NCI-H2196 treated with DMSO at 0.1 percent for 48 hours (cell line): ENCODE results near the gene UPF2.
"Not testable (repeated sequence)": the region's sequence is repeated elsewhere in the genome, so short reads cannot be mapped to it uniquely, and the experiment has no call there.

Source experiments
- DNase-seq: peaks from one replicate; lab custom pipeline; 2025; ENCODE audit not compliant: unreplicated experiment; lab: John Stamatoyannopoulos, UW

Gene UPF2

DNA sequence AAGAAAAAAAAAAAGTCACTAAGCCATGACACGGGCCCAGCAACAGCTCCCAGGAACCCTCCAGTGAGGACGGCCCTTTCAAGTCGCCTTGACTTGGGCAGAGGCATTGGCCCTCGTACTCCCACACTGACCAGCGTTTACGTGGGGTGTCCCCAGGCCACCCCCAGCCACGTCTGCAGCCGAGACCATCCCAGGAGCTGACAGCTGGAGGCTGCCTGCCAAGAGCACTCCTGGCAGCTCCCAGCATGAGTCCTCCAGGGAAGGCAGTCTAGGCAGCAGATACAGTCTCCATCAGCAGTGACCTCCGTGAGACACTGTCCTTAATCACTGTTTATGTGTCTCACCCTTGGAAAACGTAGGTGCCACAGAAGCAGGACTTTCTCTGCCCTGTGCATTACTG, 133.0 kb downstream of the UPF2 start:
- no peak for DNase-seq

DNA sequence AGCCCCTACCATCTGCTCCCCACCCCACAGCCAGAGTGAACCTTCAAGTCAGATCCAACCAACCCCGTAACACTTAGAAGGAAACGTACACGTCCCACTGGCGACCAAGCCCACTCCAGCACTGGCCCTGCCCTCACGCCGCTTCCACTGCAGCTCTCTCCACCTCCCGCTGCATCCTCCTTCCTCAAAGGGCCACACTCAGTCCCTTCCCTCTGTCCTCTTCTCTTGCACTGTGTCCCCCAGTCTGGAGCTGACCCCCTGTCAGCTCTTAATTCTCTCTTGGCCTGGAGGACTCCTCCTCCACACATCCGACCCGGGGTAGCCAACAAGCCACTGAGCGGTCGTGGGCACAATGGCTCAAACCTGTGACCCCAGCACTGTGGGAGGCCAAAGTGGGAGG, 133.6 kb downstream of the UPF2 start:
- DNase-seq, result no peak

DNA sequence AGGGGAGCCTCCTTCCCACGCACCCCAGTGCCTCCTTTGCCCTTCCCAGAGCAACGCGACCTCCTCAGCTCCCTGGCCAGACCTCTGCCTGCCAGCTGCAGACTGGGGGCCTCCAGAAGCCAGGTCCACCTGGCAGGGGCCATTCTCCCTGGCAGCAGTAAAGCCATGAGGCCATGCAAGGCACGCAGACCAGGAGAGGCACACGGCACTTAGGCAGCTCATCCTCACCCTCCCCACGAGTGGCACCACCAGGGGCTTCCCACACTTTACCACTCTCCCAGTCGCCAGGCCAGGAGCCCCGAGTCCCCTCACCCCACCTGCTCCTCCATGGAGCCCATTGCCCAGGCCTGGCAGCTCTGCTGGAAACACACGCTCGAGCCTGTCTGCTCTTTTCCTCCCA, 134.1 kb downstream of the UPF2 start:
- no peak for DNase-seq

DNA sequence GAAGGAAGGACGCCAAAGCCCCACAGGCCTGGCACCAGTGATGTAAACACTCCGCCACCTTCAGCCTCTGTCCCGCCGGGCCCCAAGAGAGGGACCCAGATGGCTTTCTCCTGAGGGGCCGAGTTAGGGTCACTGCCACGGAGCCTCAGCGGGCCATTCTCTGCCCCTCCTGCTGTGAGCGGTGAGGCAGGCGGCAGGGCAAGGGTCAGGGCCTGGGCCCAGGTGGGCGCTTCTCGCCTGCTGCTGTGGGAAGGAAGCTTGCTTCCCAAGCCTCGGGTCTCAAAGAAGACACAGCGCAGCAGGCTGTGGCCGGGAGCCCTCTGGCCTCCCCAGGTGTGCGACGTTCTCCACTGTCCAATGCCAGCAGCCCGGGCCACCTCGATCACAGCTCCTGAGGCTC, 134.7 kb downstream of the UPF2 start:
- DNase-seq, result no peak

DNA sequence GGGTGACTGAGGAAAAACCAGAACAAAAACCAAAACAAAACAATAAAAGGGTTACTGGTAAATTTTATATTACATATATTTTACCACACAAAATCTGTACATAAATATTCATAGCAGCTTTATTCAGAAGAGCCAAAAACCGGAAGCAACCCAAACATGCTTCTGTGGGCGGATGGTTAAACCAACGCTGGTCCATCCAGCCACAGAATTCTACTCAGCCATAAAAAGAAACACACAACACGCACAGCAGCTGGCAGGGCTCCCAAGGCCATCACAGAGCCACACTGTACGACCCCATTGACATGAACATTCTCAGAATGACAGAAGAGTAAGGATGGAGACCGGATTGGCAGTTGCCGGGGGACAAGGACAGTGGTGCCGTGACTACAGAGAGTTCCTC, 135.9 kb downstream of the UPF2 start:
- no peak for DNase-seq

DNA sequence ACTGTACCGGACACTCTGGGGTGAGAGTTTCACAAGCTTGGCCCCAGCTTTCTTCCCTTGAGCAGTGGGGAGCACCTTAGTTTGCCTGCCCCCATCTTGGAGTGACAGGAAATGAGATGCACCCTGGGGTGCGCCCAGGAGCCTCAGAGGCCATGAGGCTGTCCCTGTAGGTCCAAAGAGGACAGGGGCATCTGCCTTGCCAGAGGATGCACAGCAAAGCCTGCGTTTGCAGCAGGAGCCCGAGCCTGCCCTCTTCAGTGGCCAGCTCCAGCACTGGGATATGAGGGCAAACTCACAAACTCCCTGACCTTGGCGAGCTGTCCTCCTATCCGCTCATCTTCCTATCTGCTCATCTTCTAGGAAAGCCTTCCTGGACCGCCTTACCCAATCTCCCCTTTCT, 140.0 kb downstream of the UPF2 start:
- DNase-seq, result no peak

DNA sequence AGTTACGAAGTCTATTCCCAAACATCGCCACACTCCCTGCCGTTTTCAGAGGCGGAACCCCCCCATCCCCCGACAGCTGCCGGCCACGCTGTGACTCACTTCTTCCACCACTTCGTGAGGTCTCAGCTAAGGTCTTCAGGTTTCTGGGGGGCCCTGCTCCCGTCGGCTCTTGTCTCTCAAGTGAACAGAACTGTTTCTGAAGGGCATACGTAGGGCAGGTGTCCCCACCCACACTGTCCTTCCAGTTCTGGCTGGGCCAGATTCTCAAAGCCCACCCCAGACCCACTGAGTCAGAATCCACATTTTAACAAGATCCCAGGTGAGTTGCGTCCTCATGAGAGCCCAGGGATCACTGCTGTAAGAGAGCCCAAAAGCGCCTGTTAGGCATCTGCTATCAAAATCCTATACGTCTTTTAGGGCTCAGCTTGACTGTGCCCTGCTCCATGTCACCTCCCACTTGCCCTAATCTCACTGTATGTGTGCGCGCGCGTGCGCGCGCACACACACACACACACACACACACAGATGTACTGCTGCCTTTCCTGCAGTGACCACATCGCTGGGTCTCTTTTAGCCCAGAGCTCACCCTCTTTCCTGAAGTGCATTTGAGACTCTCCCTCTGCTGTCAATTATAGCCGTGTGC, 140.7 kb downstream of the UPF2 start:
- DNase-seq, result no peak

DNA sequence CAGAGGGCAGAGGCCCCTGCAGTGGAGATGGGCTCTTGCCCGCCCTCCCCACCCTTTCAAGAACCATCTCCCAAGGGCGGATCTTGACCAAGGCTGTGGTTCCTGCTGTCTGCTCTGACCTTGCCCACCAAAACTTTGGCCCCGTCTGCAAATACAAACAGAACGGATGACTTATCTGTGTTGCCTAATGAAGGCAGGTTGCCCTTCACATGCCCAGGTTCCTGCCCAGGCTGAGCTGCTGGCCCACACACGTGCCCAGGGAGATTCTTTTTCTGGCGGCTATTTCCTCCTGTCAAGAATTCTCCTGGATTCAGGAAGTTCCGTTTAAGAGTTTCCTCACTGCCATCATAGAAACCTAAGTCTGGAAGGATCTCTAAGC, 141.2 kb downstream of the UPF2 start:
- no peak for DNase-seq

DNA sequence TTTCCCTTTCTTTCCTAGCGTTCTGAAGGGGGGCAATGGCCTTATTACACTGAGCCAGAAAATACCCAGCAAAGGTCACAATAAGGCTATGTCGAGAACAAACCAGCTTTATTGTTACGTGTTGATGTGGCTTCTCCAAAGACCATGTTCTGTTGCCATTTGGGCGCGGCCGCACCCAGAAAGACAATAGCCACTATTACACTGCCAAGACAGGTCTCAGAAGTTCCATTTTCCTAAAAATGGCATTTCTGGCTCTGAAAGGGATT, 141.6 kb downstream of the UPF2 start:
- DNase-seq, result no peak

DNA sequence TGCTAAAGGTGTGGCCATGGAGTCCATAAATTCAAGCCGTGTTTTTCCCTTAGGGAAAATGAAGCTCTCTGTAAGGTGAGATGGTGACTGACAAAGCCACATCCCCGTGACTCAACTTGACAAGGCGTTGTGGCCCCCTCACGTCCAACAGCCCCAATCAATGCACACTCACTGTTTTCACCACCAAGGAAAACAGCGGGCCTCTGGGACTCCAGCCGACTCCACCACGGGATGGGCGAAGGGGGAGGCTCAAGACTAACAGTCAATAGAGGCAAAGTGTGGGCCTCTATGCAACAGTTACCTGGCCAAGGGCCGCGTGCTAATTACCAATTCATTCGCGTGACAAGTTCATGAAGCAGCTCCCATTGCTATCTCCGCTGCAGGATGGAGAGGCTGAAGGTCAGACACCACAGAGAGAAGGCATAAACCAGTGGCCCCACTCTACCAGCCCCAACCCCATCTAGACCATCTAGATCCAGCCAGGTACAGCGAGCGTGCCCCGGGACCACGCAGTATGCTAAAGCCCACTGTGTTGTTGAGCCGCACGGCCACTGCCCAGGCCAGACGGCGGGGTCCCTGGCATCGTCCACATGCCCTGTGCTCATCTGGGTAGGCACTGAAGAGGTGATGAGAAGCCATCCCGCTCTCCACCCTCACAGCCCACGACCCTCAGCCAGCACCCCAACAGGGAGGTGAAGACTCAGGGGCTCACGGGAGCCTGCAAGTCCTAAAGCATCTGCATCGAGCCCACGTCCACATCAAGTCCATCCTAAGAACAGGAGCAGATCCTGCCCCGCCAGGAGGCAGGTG, 143.3 kb downstream of the UPF2 start:
- no peak for DNase-seq

DNA sequence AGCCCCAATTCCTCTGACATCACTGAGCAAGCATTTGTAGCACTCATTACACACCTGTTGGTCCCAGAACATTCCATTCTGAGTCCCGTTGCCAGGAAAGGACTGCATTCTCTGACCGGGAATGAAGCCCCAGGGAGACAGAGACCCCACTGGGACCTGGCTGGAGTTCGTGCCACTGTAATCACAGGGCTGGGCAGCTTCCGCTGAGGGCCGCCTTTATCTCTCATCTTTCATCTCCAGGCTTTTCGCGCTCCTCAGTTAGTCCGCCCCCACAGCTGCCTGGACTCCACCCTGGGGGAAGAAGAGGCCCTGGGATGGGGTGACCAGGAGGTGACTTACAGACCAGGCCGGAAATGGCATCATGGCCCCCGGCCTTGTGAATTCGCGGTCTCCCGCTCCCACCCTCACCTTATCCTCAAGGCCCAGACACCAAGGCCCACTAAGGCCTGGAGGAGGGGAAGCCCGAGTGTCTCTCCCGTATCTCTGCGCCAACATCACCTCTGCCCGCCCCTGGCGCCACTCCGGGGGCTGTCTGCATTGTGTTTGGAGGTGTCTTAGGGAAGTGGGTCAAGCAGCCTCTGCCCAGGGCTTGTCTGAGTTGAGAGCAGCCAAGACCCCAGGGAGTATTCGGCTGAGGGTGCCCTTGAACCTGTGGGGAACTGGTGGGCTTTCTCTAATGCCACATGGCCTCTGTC, 144.1 kb downstream of the UPF2 start:
- no peak for DNase-seq

DNA sequence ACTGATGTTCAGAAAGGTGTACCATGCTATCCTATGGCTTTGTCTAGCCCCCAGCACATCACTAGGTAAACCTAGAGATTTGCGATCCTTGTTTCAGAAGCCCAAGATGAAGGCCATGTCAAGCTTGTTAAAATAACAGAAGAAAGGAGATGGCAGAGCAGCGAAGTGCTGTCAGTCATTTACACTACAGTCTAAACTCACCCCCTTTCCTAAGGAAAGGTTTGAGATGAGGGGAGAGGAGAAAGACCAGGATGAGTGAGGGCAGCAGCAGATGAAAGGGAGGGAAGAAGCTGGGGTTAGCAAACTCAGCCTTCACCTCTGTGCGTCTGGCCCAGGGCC, 144.6 kb downstream of the UPF2 start:
- no peak for DNase-seq

DNA sequence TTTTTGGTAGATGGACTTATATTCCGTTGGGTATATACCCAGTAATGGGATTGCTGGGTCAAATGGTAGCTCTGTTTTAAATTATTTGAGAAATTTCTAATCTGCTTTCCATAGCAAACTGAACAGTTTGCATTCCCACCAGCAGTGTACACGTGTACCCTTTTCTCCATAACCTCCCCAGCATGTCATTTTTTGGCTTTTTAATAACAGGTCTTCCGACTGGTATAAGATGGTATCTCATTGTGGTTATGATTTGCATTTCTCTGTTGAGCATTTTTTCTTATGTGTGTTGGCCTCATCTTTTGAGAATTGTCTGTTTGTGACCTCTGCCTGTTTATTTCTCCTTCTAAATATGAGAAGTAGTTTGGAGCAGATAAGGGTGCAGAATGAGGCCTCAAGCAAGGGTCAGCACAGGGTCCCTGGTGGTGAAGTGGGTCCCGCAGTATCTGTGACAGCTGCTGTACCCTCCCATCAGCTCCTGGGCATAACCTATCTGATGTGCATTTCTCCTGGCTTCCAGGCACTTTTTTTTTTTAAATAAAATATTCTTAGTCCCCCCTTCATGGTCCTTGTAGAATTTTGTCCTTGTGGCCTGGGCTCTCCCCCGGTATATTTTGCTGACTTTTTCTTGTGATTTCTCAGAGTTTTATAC, 145.9 kb downstream of the UPF2 start:
- DNase-seq, result no peak

DNA sequence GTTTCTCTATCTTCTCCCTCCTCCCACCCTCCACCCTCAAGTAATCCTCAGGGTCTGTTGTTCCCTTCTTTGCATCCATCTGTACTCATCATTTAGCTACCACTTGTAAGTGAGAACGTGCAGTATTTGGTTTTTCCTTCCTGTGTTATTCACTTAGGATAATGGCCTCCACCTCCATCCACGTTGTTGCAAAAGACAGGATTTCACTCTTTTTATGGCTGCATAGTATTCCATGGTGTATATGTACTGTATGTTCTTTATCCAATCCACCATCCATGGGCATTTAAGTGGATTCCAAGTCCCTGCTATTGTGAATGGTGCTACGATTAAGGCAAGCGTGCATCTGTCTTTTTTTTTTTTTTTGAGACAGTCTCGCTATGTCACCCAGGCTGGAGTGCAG, 147.0 kb downstream of the UPF2 start:
- no peak for DNase-seq

DNA sequence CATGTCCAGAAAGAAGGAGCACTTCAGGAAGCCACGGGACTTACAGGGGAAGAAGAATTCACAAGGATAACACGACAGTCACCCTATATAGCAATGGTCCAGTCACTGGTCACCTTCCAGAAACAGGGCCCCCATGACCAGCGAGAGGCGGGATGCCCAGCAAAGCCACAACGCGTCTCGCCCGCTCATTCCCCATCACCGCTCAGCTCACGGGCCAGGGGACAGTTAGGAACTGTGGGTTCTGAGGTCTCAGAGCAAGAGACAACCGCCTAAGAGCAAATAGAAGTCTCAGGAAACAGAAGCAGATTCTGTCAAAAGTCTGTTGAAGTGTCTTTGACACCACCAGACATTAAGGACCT, 147.5 kb downstream of the UPF2 start:
- no peak for DNase-seq

DNA sequence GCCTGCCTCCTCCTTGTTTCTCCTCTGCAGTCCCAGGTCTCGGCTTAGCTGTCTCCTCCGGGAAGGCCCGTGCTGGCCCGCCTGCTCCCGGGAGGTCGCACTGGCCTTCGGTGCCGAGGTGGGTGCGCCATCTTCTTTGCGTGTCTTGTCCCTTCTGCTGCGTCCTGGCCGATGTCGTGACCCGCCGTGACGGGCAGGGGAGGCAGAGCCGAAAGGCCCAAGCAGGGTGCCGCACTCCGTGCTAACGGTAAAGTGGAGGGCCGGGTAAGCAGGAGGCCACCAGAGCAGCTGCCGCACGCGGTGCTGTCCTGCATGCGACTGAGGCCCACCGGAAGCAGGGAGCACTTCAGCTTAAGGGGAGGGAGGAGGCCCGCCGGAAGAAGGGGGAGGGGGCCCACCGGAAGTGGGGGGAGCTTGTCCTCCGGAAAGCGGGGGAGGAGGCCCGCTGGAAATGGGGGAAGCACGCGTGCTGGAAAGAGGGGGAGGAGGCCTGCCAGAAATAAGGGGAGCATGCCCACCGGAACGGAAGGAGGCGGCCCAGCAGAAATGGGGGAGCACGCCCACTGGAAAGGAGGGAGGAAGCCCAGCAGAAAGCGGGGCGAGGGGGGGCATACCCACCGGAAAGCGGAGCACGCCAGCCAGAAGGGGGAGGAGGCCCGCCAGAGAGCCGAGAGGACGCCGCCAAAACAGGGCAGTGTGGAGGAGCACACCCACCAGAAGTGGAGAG, 148.1 kb downstream of the UPF2 start:
- no peak for DNase-seq

DNA sequence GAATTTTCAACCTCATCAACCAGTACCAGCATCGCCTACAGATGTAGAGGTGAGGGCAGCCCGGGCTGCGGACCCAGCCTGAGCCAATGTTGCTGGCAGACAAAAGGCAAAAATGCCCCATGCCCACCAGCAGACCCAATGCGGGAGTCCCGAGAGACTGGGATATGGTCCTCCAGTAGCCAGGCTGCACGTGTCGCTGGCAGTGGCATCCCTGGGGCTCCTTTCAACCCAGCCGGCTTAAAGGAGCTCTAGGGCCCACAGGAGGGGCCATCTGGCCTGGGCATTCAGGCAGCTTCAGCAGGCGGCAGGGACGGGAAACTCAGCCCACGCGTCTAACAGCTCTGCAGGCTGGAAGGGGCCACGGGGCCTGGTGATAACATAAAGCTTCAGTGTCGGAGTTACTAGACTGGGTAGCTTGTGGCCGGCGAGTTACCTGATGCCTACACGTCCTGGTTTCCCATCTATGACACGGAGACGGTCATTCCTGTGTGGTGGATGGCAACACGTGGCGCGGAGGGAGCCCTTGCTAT, 148.8 kb downstream of the UPF2 start:
- no peak for DNase-seq

DNA sequence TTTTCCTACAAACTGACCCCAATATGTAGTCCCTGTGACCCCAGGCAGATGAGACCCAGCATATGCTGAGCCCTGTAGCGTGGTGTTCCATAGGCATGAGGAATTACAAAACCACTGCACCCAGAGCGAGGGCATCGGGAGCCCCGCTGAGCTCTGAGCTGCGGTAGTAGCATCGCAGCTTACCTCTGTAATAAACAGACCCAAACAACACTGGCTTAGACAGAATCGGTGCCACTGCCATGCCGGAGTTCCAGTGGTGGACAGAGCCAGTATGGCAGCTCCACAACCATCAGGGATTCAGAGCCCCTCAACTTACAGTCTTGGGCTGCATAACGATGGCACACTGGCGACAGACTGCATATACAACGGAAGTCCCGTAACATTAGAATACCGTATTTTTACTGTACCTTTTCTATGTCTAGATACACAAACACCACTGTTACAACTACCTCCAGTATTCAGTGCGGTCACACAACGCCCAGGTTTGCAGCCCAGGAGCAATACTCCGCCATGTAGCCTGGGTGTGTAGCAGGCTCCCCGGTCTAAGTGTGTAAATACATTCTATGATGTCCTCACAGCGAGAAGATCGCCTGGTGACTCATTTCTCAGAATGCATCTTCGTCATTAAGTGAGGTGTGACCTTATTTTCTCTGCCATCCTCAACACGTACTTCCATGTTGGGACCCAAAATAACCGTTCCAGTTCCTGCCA, 150.7 kb downstream of the UPF2 start:
- no peak for DNase-seq

DNA sequence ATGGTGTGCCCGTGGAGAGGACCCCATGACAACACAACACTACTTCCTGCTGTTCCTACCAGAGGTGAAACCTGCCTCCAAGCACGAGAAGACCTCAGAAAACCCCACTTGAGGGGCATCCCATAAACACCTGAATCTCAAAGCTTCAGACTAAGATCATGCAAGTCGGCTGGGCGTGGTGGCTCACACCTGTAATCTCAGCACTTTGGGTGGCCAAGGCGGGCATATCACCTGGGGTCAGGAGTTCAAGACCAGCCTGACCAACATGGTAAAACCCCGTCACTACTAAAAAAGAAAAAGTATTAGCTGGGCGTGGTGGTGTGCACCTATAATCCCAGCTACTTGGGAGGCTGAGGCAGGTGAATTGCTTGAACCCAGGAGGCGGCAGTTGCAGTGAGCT, 153.3 kb downstream of the UPF2 start:
- DNase-seq, result not testable (repeated sequence)

DNA sequence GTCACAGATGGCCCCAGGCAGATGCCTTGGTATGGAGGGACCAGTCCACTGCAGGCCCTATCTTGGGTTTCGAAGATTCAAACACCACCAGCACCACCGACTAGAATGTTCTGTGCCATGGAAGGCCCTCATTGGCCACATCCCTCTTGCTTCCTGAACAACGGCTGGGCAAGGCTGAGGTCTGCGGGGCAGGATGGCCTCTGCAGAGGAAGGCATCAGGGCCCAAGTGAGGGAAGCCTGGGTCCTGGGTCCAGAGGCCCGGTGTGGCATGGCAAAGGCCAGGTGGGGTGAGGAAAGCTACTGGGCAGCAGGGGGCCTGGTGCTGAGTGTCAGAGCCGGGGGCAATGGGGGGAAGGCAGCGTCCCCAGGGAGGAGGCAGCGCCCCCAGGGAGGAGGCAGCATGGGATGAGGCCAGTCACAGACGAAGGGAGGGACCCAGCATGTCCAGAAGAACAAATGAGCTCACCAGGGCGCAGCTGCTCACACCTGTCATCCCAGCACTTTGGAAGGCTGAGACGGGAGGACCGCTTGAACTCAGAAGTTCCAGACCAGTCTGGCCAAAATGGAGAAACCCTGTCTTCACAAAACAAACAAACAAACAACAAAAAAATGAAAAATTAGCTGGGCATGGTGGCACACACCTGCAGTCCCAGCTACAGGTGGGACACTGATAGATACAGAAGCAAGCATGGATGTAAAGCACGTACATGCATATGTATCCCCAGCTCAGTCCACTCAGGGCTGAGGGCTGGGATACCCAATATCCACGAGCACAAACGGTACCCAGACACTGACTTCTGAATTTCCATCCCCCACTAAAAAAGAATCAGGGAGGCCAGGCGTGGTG, 155.0 kb downstream of the UPF2 start:
- no peak for DNase-seq
